ENCODE data around the gene SAPCD2.

Gene SAPCD2

GRCh38 chr9:137017071-137017470 lies 53.3 kb downstream of the SAPCD2 start:
- DNase-seq (ENCODE audit: low spot score) = no peak

GRCh38 chr9:137016436-137016835 lies 53.9 kb downstream of the SAPCD2 start:
- no peak for DNase-seq (ENCODE audit: low spot score)

- DNase-seq (ENCODE audit: low spot score) = no peak
Observed at GRCh38 chr9:137015976-137016375, 54.4 kb downstream of the SAPCD2 start.

- no peak for DNase-seq (ENCODE audit: low spot score)
Observed at GRCh38 chr9:137015540-137015930, 54.8 kb downstream of the SAPCD2 start.

GRCh38 chr9:137014776-137015539 lies 55.4 kb downstream of the SAPCD2 start:
- no peak for DNase-seq (ENCODE audit: low spot score)

- DNase-seq (ENCODE audit: low spot score) = no peak
Observed at GRCh38 chr9:137014166-137014565, 56.2 kb downstream of the SAPCD2 start.

- DNase-seq (ENCODE audit: low spot score) = no peak
Observed at GRCh38 chr9:137013571-137013940, 56.8 kb downstream of the SAPCD2 start.

- DNase-seq (ENCODE audit: low spot score) = no peak
Observed at GRCh38 chr9:137012694-137013570, 57.4 kb downstream of the SAPCD2 start.
